ENCODE measurements around the gene SAV1. TPM values are rescaled to one million over a fixed set of nuclear protein-coding genes. Genes with fewer than 3 reads are reported as not detected.

SAV1 gene
- total RNA-seq, 4 donors from 2014 or later, result 40.2 to 72.4 (median 48.6) TPM

DNA sequence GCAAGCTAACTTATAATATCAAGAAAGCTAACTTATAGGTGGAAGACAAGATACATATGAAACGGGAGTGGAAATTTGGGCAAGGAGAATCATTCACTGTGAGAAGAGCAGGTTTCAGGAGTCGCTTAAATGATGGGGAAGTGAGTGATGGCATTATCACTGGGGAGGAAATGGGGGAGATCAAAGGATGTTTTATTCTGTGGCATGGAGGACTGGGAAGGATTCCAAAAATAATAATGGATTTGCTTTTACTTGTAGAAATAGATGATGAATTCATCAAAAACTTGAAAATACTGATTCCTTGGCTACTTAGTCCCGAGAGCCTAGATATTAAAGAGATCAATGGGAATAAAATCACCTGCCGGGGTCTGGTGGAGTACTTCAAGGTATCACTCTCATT, 47.8 kb downstream of the SAV1 start:
- H3K27ac ChIP-seq, result no peak overlapping the region
- intact Hi-C loops (cut with DNase I), result loop anchor here (10.0 kb wide), 1 partner anchor 94 kb away; no protein-coding TSS in a partner anchor
- no peak for TF ChIP-seq POLR2A (IDR thresholded peaks at IDR 0.05)
- TF ChIP-seq, protein P1, sequence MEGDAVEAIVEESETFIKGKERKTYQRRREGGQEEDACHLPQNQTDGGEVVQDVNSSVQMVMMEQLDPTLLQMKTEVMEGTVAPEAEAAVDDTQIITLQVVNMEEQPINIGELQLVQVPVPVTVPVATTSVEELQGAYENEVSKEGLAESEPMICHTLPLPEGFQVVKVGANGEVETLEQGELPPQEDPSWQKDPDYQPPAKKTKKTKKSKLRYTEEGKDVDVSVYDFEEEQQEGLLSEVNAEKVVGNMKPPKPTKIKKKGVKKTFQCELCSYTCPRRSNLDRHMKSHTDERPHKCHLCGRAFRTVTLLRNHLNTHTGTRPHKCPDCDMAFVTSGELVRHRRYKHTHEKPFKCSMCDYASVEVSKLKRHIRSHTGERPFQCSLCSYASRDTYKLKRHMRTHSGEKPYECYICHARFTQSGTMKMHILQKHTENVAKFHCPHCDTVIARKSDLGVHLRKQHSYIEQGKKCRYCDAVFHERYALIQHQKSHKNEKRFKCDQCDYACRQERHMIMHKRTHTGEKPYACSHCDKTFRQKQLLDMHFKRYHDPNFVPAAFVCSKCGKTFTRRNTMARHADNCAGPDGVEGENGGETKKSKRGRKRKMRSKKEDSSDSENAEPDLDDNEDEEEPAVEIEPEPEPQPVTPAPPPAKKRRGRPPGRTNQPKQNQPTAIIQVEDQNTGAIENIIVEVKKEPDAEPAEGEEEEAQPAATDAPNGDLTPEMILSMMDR (IDR thresholded peaks at IDR 0.05), result no peak

DNA sequence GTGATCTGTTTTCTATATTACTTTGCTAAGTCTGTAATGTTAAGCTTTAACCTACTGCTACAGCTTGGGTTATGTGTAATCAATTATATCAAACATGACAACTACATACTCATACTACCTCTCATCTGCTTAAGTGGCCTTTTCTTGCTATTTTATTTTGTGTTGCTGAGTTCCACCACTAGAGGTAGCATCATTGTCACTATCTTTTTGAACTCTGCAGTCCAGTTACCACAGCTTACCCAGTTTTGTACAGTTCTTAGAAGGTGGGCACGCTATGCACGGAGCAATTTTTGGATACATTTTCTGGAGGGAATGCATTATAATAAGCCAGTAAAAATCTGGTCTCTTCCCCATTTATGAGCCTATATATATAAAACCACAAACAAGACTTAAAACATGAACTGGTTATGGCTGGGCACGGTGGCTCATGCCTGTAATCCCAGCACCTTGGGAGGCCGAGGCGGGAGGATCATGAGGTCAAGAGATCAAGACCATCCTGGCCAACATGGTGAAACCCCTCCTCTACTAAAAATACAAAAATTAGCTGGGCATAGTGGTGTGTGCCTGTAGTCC, 48.5 kb downstream of the SAV1 start:
- H3K27me3 ChIP-seq, result no peaks in the 10 kb centered on the region
- DNase-seq, result no peak
- no peaks in the 10 kb centered on the region for H3K9me3 ChIP-seq
- H3K36me3 ChIP-seq, result no peaks in the 10 kb centered on the region
- no peak overlapping the region for H3K4me3 ChIP-seq (replicated peaks in 1 of 3)
- WGBS, 2 donors, result 78 to 85% methylated on average over 5 of the region's 5 CpGs
- TF ChIP-seq, protein P1 (IDR thresholded peaks at IDR 0.05), result peak; percentile 42 to 81 (median 64)
- no peak for TF ChIP-seq POLR2A (IDR thresholded peaks at IDR 0.05)
- H3K27ac ChIP-seq, result no peak overlapping the region
- H3K4me1 ChIP-seq, result peaks cover 0 to 7% of the 10 kb centered on the region in 2 donors
- intact Hi-C loops (cut with DNase I), result loop anchor here (10.0 kb wide), 1 partner anchor 95 kb away; no protein-coding TSS in a partner anchor

More for the DNA sequence above, 47.8 kb downstream of the SAV1 start:
- Histone ChIP-seq H3K4me1 (peaks cover 0 to 7% of the 10 kb centered on the region in 2 donors), H3K36me3 (no peaks in the 10 kb centered on the region), H3K27me3 (no peaks in the 10 kb centered on the region), H3K4me3 (replicated peaks in 1 of 3) (no peak overlapping the region), H3K9me3 (no peaks in the 10 kb centered on the region)
- WGBS, 2 donors, result 76 to 85% methylated on average over 4 of the region's 4 CpGs
- no peak for DNase-seq

DNA sequence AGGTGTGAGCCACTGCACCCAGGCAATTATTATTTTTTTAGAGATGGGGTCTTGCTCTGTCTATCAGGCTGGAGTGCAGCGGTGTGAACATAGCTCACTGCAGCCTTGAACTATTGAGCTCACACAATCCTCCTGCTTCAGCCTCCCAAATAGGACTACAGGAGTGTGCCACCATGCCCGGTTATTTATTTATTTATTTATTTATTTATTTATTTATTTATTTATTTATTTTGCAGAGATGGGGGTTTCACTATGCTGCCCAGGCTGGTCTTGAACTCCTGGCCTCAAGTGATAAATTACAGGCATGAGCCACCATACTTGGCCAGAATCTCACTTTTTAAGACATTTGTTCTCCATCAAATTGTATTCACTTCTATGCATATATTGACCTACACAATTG, 51.8 kb downstream of the SAV1 start:
- H3K27me3 ChIP-seq, result no peaks in the 10 kb centered on the region
- peaks cover 0 to 7% of the 10 kb centered on the region in 2 donors for H3K4me1 ChIP-seq
- WGBS, 2 donors, result 92 to 94% methylated on average over 2 of the region's 2 CpGs
- intact Hi-C loops (cut with DNase I), result no loop called here
- DNase-seq, result no peak
- no peak overlapping the region for H3K4me3 ChIP-seq (replicated peaks in 1 of 3)
- no peaks in the 10 kb centered on the region for H3K36me3 ChIP-seq
- no peak overlapping the region for H3K27ac ChIP-seq
- no peaks in the 10 kb centered on the region for H3K9me3 ChIP-seq
- TF ChIP-seq, protein P1 (IDR thresholded peaks at IDR 0.05), result no peak
- TF ChIP-seq POLR2A (IDR thresholded peaks at IDR 0.05), result no peak

DNA sequence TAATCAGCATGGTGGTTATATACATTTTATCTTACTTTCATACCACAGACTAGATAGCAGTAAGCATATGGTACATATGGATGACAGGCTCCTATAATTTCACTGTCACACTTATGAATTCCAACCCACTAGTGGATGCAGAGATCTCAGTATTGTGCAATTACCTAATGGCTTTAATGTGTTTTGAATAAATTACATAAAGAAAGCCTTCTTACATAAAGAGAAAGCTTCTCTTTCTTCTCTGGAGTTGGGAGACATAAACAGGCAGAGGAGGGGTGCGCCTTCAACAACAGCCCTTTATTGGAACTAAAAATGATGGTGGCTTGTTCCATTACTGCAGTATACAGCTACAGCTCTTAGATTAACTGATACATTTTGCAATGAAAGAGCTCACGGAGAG, 52.6 kb downstream of the SAV1 start:
- no peak for TF ChIP-seq POLR2A (IDR thresholded peaks at IDR 0.05)
- TF ChIP-seq, protein P1 (IDR thresholded peaks at IDR 0.05), result no peak
- Histone ChIP-seq H3K4me1 (peaks cover 0 to 7% of the 10 kb centered on the region in 2 donors), H3K9me3 (no peaks in the 10 kb centered on the region), H3K4me3 (replicated peaks in 1 of 3) (no peak overlapping the region), H3K27me3 (no peaks in the 10 kb centered on the region), H3K27ac (no peak overlapping the region), H3K36me3 (no peaks in the 10 kb centered on the region)
- intact Hi-C loops (cut with DNase I), result no loop called here
- 97 to 100% methylated on average over 2 of the region's 2 CpGs for WGBS, 2 donors
- no peak for DNase-seq

DNA sequence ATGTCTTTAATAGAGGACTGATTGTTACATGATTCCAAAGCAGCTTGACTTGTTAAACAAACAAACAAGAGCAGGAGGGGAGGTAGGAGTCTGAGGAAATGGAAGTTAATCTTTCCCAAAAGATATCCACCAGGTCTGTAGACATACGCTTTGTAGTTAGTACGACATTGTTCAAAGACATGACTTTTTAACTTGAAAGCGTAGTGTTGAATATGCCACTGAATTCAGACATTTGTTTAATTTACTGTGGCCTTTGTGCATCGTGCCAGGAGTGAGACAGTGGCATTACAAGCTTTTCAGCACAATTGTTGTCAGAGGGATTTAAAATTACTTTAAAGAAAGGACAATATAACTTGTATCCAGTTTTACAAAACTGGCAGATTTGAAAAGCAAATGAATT, 53.0 kb downstream of the SAV1 start:
- Histone ChIP-seq H3K27ac (no peak overlapping the region), H3K27me3 (no peaks in the 10 kb centered on the region), H3K4me1 (peaks cover 0 to 7% of the 10 kb centered on the region in 2 donors), H3K36me3 (no peaks in the 10 kb centered on the region), H3K9me3 (no peaks in the 10 kb centered on the region), H3K4me3 (replicated peaks in 1 of 3) (no peak overlapping the region)
- TF ChIP-seq, protein P1 (IDR thresholded peaks at IDR 0.05), result no peak
- TF ChIP-seq POLR2A (IDR thresholded peaks at IDR 0.05), result no peak
- DNase-seq, result no peak
- intact Hi-C loops (cut with DNase I), result no loop called here
- whole genome bisulfite sequencing, 2 donors, result 64 to 87% methylated on average over 4 of the region's 4 CpGs
